ENCODE results near the gene JARID2. TPM values are rescaled to one million over a fixed set of nuclear protein-coding genes. Genes with fewer than 3 reads are reported as not detected.

The JARID2 gene
- total RNA-seq (2022) = 21.0 and 27.8 TPM in 2 replicates
- percentile 92 among the genes with signal in this experiment for Bru-seq, nascent RNA
- percentile 70 among the genes with signal in this experiment for BruChase-seq, experiment 1, labeled RNA remaining after a 6-hour chase
- percentile 75 among the genes with signal in this experiment for BruChase-seq, experiment 2, labeled RNA remaining after a 2-hour chase
- long read RNA-seq, full-length matches to known transcripts = 2 of 25 reads
- long read RNA-seq, partial matches to known transcripts = 16 of 25 reads
- long read RNA-seq, other reads (novel, unspliced or antisense) = 7 of 25 reads

DNA sequence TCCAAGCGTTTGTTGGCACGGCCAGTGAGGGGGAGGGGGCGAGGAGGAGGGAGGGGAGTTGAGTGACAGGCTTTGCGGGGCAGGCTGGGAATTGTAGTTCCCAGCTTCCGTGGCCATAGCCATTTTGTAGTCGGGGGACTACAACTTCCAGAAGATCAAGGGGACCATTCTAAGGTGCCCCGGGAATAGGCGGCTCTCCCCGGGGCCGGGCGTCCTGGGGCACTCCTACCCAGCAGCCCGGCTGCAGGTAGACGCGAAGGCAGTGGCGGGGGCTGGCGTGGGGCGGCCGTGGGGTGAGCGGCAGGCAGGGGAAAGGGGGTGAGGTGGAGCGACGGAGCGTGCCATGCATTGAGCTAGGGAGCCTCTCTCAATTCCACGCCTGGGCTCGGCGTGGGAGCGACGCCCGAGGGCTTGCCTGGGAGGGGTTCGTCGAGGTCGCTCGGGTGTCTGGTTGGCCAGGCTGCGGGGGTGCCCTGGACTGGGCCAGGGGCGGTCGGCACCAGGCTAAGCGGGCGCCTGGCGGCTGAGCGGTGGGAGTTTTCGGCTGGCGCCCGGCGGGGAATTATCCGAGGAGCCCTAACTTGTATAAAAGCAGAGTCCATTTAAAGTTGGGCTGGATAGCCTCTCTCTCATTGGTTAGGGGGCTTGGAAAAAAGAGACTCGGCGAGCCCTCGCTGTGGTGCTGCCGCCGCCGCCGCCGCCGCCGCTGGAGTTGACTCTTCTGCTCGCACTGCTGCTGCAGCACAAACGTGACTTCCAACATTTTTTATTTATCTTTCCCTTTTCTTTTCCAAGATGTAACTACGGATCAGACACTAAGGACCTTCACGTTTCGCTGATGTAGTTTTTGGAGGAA, at the start of gene JARID2:
JARID2 (plus strand) TSS at position 709 of the 856 bp plus-strand sequence. CDS start 471 bp downstream, outside the sequence.
- intact Hi-C loops (cut with micrococcal nuclease) = loop anchor here (1.0 to 5.0 kb wide), 10 partner anchors 113 to 1034 kb away; no protein-coding TSS in a partner anchor
- peak; percentile 98 for DNase-seq (ENCODE audit: unreplicated experiment)
- Mint-ChIP-seq H3K4me1 (ENCODE audit: insufficient read depth, unreplicated experiment) (peaks cover 10% of the 10 kb centered on the region), H3K9me3 (ENCODE audit: unreplicated experiment) (no peaks in the 10 kb centered on the region), H3K27me3 (ENCODE audit: insufficient read depth, unreplicated experiment) (no peaks in the 10 kb centered on the region), H3K4me3 (ENCODE audit: unreplicated experiment) (peak within 1 kb of the TSS; percentile 95), H3K27ac (ENCODE audit: low read depth, unreplicated experiment) (peak within 1 kb of the TSS; percentile 94), H3K36me3 (ENCODE audit: insufficient read depth, unreplicated experiment) (peaks cover 7% of the 10 kb centered on the region)
- POLR2A ChIA-PET = interaction anchor here (0.6 to 3.1 kb wide), 10 partner anchors 8 to 1035 kb away, joined by 3 to 19 read pairs (median 3); no protein-coding TSS in a partner anchor
- TF ChIP-seq, protein P1, sequence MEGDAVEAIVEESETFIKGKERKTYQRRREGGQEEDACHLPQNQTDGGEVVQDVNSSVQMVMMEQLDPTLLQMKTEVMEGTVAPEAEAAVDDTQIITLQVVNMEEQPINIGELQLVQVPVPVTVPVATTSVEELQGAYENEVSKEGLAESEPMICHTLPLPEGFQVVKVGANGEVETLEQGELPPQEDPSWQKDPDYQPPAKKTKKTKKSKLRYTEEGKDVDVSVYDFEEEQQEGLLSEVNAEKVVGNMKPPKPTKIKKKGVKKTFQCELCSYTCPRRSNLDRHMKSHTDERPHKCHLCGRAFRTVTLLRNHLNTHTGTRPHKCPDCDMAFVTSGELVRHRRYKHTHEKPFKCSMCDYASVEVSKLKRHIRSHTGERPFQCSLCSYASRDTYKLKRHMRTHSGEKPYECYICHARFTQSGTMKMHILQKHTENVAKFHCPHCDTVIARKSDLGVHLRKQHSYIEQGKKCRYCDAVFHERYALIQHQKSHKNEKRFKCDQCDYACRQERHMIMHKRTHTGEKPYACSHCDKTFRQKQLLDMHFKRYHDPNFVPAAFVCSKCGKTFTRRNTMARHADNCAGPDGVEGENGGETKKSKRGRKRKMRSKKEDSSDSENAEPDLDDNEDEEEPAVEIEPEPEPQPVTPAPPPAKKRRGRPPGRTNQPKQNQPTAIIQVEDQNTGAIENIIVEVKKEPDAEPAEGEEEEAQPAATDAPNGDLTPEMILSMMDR (IDR thresholded peaks at IDR 0.05; ENCODE audit: unreplicated experiment) = no peak
- BruUV-seq (replicated peaks) = no TSS peak
- CTCF ChIA-PET = no interaction called here

DNA sequence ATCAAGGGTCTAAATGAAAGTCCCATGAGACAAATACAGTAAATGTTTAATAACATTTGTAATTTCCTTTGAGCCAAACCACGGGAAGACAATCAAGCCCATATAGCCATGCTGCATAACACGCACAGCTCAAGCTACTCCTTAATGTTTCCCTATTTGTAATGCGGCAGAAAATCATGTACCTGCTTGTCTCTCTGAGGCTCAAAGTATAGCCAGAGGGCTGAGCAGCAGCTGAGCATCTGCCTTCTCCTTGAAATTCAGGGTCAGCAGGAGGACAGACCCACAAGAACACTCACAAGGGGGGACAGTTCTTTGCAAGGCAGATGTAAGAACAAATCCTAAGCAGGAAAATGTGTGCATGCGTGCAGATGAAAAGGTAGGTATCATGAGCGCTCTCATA, 45.8 kb upstream of the JARID2 start:
- ChIA-PET CTCF (interaction anchor here (0.6 kb wide), 1 partner anchor 47 kb away, joined by 6 read pairs; no protein-coding TSS in a partner anchor), POLR2A (interaction anchor here (0.8 kb wide), 1 partner anchor 80 kb away, joined by 3 read pairs; no protein-coding TSS in a partner anchor)
- Mint-ChIP-seq H3K36me3 (ENCODE audit: insufficient read depth, unreplicated experiment) (no peaks in the 10 kb centered on the region), H3K27me3 (ENCODE audit: insufficient read depth, unreplicated experiment) (no peaks in the 10 kb centered on the region), H3K4me1 (ENCODE audit: insufficient read depth, unreplicated experiment) (no peaks in the 10 kb centered on the region), H3K4me3 (ENCODE audit: unreplicated experiment) (no peak overlapping the region), H3K9me3 (ENCODE audit: unreplicated experiment) (no peaks in the 10 kb centered on the region), H3K27ac (ENCODE audit: low read depth, unreplicated experiment) (no peak overlapping the region)
- no TSS peak for BruUV-seq (replicated peaks)
- intact Hi-C loops (cut with micrococcal nuclease) = no loop called here
- TF ChIP-seq, protein P1 (IDR thresholded peaks at IDR 0.05; ENCODE audit: unreplicated experiment) = no peak
- DNase-seq (ENCODE audit: unreplicated experiment) = no peak

DNA sequence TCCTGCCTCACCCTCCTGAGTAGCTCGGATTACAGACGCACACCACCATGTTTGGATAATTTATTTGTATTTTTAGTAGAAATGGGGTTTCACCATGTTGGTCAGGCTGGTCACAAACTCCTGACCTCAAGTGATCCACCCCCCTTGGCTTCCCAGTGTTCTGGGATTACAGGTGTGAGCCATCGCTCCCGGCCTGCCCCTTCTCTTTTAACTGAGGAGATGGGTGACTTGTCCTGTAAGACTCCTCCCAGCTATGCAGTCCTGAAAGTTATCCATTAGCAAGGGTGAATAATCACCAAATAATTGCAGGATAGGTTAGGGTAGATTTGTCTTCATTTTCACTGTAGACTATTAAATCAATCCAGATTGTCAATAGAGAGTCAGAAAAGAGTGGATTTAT, 40.5 kb upstream of the JARID2 start:
- CTCF ChIA-PET = interaction anchor here (0.6 kb wide), 1 partner anchor 174 kb away, joined by 3 read pairs; no protein-coding TSS in a partner anchor
- no peaks in the 10 kb centered on the region for H3K27me3 Mint-ChIP-seq (ENCODE audit: insufficient read depth, unreplicated experiment)
- no TSS peak for BruUV-seq (replicated peaks)
- H3K4me3 Mint-ChIP-seq (ENCODE audit: unreplicated experiment) = no peak overlapping the region
- TF ChIP-seq, protein P1 (IDR thresholded peaks at IDR 0.05; ENCODE audit: unreplicated experiment) = no peak
- no peaks in the 10 kb centered on the region for H3K36me3 Mint-ChIP-seq (ENCODE audit: insufficient read depth, unreplicated experiment)
- no peaks in the 10 kb centered on the region for H3K9me3 Mint-ChIP-seq (ENCODE audit: unreplicated experiment)
- POLR2A ChIA-PET = interaction anchor here (0.6 kb wide), 1 partner anchor 271 kb away, joined by 4 read pairs; no protein-coding TSS in a partner anchor
- DNase-seq (ENCODE audit: unreplicated experiment) = no peak
- no peaks in the 10 kb centered on the region for H3K4me1 Mint-ChIP-seq (ENCODE audit: insufficient read depth, unreplicated experiment)
- intact Hi-C loops (cut with micrococcal nuclease) = no loop called here
- no peak overlapping the region for H3K27ac Mint-ChIP-seq (ENCODE audit: low read depth, unreplicated experiment)

DNA sequence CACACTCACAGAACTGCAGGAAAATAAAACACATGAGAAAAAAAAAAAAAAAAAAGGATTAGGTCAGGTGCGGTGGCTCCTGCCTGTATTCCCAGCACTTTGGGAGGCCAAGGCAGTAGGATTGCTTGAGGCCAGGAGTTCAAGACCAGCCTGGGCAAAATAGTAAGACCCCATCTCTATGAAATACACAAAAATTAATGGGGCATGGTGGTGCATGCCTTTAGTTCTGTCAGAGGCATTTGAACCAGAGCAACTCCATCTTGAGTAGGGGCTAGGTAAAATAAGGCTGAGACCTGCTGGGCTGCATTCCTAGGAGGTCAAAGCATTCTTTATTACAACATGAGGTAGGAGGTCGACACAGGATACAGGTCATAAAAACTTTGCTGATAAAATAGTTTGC, 39.0 kb upstream of the JARID2 start:
- no TSS peak for BruUV-seq (replicated peaks)
- Mint-ChIP-seq H3K4me1 (ENCODE audit: insufficient read depth, unreplicated experiment) (no peaks in the 10 kb centered on the region), H3K27me3 (ENCODE audit: insufficient read depth, unreplicated experiment) (no peaks in the 10 kb centered on the region), H3K4me3 (ENCODE audit: unreplicated experiment) (no peak overlapping the region), H3K36me3 (ENCODE audit: insufficient read depth, unreplicated experiment) (no peaks in the 10 kb centered on the region), H3K27ac (ENCODE audit: low read depth, unreplicated experiment) (no peak overlapping the region), H3K9me3 (ENCODE audit: unreplicated experiment) (no peaks in the 10 kb centered on the region)
- intact Hi-C loops (cut with micrococcal nuclease) = no loop called here
- CTCF ChIA-PET = interaction anchor here (0.6 kb wide), 1 partner anchor 1567 kb away, joined by 3 read pairs; no protein-coding TSS in a partner anchor
- POLR2A ChIA-PET = no interaction called here
- no peak for DNase-seq (ENCODE audit: unreplicated experiment)
- TF ChIP-seq, protein P1 (IDR thresholded peaks at IDR 0.05; ENCODE audit: unreplicated experiment) = no peak
